Upper lobe of left lung (tissue), 4 donors: ENCODE results near the gene SMG1.

Source experiments
- EP300 ChIP-seq, 4 donors: sonication (generic); formaldehyde crosslinking; IDR thresholded peaks; one replicate each; pipeline ENCODE4 v1.5.1; 2017; ENCODE audit warnings: antibody characterized with exemption in 4 of 4, control low read depth in 2 of 4
- POLR2A ChIP-seq, 4 donors: fragments of 450-650 bp; IDR thresholded peaks; one replicate each; pipeline ENCODE4 v1.5.1; 2016 to 2017; ENCODE audit warnings: antibody characterized with exemption in 4 of 4, mild to moderate bottlenecking in 2 of 4
- POLR2AphosphoS5 ChIP-seq, 2 donors: sonication (generic); formaldehyde crosslinking; IDR thresholded peaks; one replicate each; pipeline ENCODE4 v1.5.1; 2017; ENCODE audit warnings: antibody characterized with exemption in 2 of 2
- TF ChIP-seq, protein P1 (sequence below), 6 experiments: fragments of 450-650 bp in 4 of 6; fragments of 200-600 bp in 2 of 6; sonication (generic) in 2 of 6; IDR thresholded peaks; one replicate each; pipeline ENCODE4 v1.5.1; 2016 to 2019; ENCODE audit warnings: antibody characterized with exemption in 6 of 6

DNA sequence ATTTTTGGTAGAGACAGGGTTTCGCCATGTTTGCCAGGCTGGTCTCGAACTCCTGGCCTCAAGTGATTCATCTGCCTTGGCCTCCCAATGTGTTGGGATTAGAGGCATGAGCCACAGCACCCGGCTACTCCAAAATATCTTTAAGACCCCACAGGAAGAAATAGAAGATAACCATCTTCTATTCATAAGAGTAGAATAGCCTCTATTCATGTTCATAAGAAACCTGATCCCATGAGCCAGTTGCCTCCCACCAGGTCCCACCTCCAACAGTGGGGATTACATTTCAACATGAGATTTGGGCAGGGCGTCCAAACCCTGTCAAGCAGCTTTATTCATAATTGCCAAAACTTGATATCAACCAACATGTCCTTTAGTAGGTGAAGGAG lies 43.6 kb upstream of the SMG1 start:
- TF ChIP-seq, protein P1, sequence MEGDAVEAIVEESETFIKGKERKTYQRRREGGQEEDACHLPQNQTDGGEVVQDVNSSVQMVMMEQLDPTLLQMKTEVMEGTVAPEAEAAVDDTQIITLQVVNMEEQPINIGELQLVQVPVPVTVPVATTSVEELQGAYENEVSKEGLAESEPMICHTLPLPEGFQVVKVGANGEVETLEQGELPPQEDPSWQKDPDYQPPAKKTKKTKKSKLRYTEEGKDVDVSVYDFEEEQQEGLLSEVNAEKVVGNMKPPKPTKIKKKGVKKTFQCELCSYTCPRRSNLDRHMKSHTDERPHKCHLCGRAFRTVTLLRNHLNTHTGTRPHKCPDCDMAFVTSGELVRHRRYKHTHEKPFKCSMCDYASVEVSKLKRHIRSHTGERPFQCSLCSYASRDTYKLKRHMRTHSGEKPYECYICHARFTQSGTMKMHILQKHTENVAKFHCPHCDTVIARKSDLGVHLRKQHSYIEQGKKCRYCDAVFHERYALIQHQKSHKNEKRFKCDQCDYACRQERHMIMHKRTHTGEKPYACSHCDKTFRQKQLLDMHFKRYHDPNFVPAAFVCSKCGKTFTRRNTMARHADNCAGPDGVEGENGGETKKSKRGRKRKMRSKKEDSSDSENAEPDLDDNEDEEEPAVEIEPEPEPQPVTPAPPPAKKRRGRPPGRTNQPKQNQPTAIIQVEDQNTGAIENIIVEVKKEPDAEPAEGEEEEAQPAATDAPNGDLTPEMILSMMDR (IDR thresholded peaks at IDR 0.05) = no peak
- TF ChIP-seq POLR2A (IDR thresholded peaks at IDR 0.05) (no peak), POLR2AphosphoS5 (IDR thresholded peaks at IDR 0.05) (no peak), EP300 (IDR thresholded peaks at IDR 0.05) (no peak)
